ENCODE results near the gene KLK11.

- TF ChIP-seq CTCF (conservative IDR thresholded peaks at IDR 0.05 in 1 of 2, IDR thresholded peaks at IDR 0.05 in 1 of 2; ENCODE audit: extremely low read depth in 1 of 2, insufficient read depth in 1 of 2, low read depth in 1 of 2, low read length in 2 of 2) = no peak
- no peak for TF ChIP-seq EZH2 (IDR thresholded peaks at IDR 0.05; ENCODE audit: borderline replicate concordance, low read length)
These were observed at the start of gene KLK11 for GRCh38 chr19:51026554-51026831.

Measured in mammary epithelial cell (primary cell).